Measurements from ENCODE around the gene CYB561D1.

The CYB561D1 gene

GRCh38 chr1:109537450-109538178, 43.7 kb downstream of the CYB561D1 start (continued):
- TF ChIP-seq TSHZ1 (tag by site-specific recombination; IDR thresholded peaks at IDR 0.05; ENCODE audit: borderline replicate concordance) (no peak), ZNF302 (tag by site-specific recombination; IDR thresholded peaks at IDR 0.05; ENCODE audit: low read depth) (no peak), GLIS1 (tag by site-specific recombination; IDR thresholded peaks at IDR 0.05) (no peak), ZNF701 (tag by site-specific recombination; IDR thresholded peaks at IDR 0.05) (no peak)

- no peaks in the 10 kb centered on the region for H3K9me3 ChIP-seq (ENCODE audit: control insufficient read depth, insufficient read depth, low read depth, low read length)
These were observed 45.1 kb downstream of the CYB561D1 start for GRCh38 chr1:109538827-109539555.

GRCh38 chr1:109539676-109540075, 45.8 kb downstream of the CYB561D1 start, which contains the start of gene GPR61:
TSS of gene GPR61 (plus strand) at chr1:109539872. CDS start at chr1:109543023, 3,151 bp downstream.
- ChIA-PET CTCF (interaction anchor here (0.6 to 20.8 kb wide), 8 partner anchors 7 to 183 kb away, joined by 3 to 1152 read pairs (median 6); partner anchors contain the start of genes AMIGO1 and CYB561D1), POLR2A (interaction anchor here (0.8 to 1.2 kb wide), 2 partner anchors 9 to 11 kb away, joined by 3 read pairs; partner anchors contain the start of gene GNAI3)
- no peaks in the 10 kb centered on the region for H3K9me3 ChIP-seq (ENCODE audit: control insufficient read depth, insufficient read depth, low read depth, low read length)
- no peak within 1 kb of the TSS for H3K27ac ChIP-seq (ENCODE audit: extremely low read depth, low read depth, low read length)
- no peaks in the 10 kb centered on the region for H3K4me1 ChIP-seq (ENCODE audit: control insufficient read depth, insufficient read depth, low read length)
- H3K36me3 ChIP-seq (ENCODE audit: control insufficient read depth in 2 of 2, insufficient read depth in 1 of 2, low read length in 2 of 2), result no peaks in the 10 kb centered on the region
- no peak within 1 kb of the TSS for H3K4me3 ChIP-seq (ENCODE audit: low read depth, low read length)
- TF ChIP-seq KLF8 (tag by site-specific recombination; IDR thresholded peaks at IDR 0.05) (no peak), ZNF692 (tag by site-specific recombination; IDR thresholded peaks at IDR 0.05) (no peak), YY2 (tag by site-specific recombination; IDR thresholded peaks at IDR 0.05) (no peak), ZSCAN4 (tag by site-specific recombination; IDR thresholded peaks at IDR 0.05) (no peak), ZNF2 (tag by site-specific recombination; IDR thresholded peaks at IDR 0.05) (no peak), ZNF473 (tag by site-specific recombination; IDR thresholded peaks at IDR 0.05) (no peak), ZNF423 (tag by site-specific recombination; IDR thresholded peaks at IDR 0.05) (no peak), SP2 (tag by site-specific recombination; IDR thresholded peaks at IDR 0.05) (no peak), YY1 (tag by site-specific recombination; IDR thresholded peaks at IDR 0.05) (no peak), ZNF16 (tag by site-specific recombination; IDR thresholded peaks at IDR 0.05; ENCODE audit: low read depth) (no peak), ZNF785 (tag by site-specific recombination; IDR thresholded peaks at IDR 0.05) (no peak), ZNF514 (tag by site-specific recombination; IDR thresholded peaks at IDR 0.05) (no peak), ELK4 (IDR thresholded peaks at IDR 0.05; ENCODE audit: borderline replicate concordance, low read depth, low read length) (no peak)

More at GRCh38 chr1:109538827-109539555, 45.1 kb downstream of the CYB561D1 start:
- Histone ChIP-seq H3K4me1 (ENCODE audit: control insufficient read depth, insufficient read depth, low read length) (no peaks in the 10 kb centered on the region), H3K4me3 (ENCODE audit: low read depth, low read length) (no peak overlapping the region), H3K36me3 (ENCODE audit: control insufficient read depth in 2 of 2, insufficient read depth in 1 of 2, low read length in 2 of 2) (no peaks in the 10 kb centered on the region), H3K27ac (ENCODE audit: extremely low read depth, low read depth, low read length) (no peak overlapping the region)
- TF ChIP-seq ZNF48 (tag by site-specific recombination; IDR thresholded peaks at IDR 0.05) (no peak), ZNF391 (tag by site-specific recombination; IDR thresholded peaks at IDR 0.05; ENCODE audit: borderline replicate concordance, low read depth) (no peak), ZNF426 (tag by site-specific recombination; IDR thresholded peaks at IDR 0.05) (no peak), ZNF596 (tag by site-specific recombination; IDR thresholded peaks at IDR 0.05) (no peak), ZNF350 (tag by site-specific recombination; IDR thresholded peaks at IDR 0.05) (no peak), GLIS1 (tag by site-specific recombination; IDR thresholded peaks at IDR 0.05) (no peak), ZNF777 (tag by site-specific recombination; IDR thresholded peaks at IDR 0.05; ENCODE audit: borderline replicate concordance) (no peak), HOXA7 (CRISPR knock-in tag; IDR thresholded peaks at IDR 0.05; ENCODE audit: borderline replicate concordance) (no peak), ZNF202 (tag by site-specific recombination; IDR thresholded peaks at IDR 0.05; ENCODE audit: borderline replicate concordance) (no peak), ZSCAN5A (tag by site-specific recombination; IDR thresholded peaks at IDR 0.05) (no peak), SALL2 (tag by site-specific recombination; IDR thresholded peaks at IDR 0.05; ENCODE audit: borderline replicate concordance) (no peak), ZNF544 (tag by site-specific recombination; IDR thresholded peaks at IDR 0.05) (no peak)
- CTCF ChIA-PET, result interaction anchor here (0.7 to 20.8 kb wide), 5 partner anchors 9 to 119 kb away, joined by 3 to 1152 read pairs (median 4); partner anchors contain the start of genes AMIGO1 and CYB561D1
- POLR2A ChIA-PET, result interaction anchor here (1.2 to 1.5 kb wide), 2 partner anchors 9 to 10 kb away, joined by 3 to 5 read pairs; partner anchors contain the start of gene GNAI3

Data from HEK293 (cell line).